Effector memory CD4-positive, alpha-beta T cell (primary cell): ENCODE measurements around the gene DCDC2.
A peak's percentile ranks its signal among the peaks of the same experiment; 100 is the strongest.
"Not testable (repeated sequence)": the region's sequence is repeated elsewhere in the genome, so short reads cannot be mapped to it uniquely, and the experiment has no call there.

ENCODE experiments used
- DNase-seq, 3 donors: peaks; one replicate each; pipeline ENCODE4 v3.0.0-alpha.2; 2020
- H3K27ac ChIP-seq: 2 replicates; pipeline ENCODE4 v1.7.0; 2013; ENCODE audit warnings: mild to moderate bottlenecking, low read length, moderate library complexity; ENCODE audit not compliant: insufficient read depth, poor library complexity, severe bottlenecking
- H3K27me3 ChIP-seq: replicated peaks from 2 replicates; pipeline ENCODE4 v1.7.0; 2013; ENCODE audit warnings: mild to moderate bottlenecking, low read length; ENCODE audit not compliant: insufficient read depth, control insufficient read depth, poor library complexity, severe bottlenecking
- H3K36me3 ChIP-seq: 2 replicates; pipeline ENCODE4 v1.7.0; 2013; ENCODE audit warnings: mild to moderate bottlenecking, low read length, moderate library complexity; ENCODE audit not compliant: control insufficient read depth, insufficient read depth
- H3K4me1 ChIP-seq: 2 replicates; pipeline ENCODE4 v1.7.0; 2013; ENCODE audit warnings: low read length, mild to moderate bottlenecking; ENCODE audit not compliant: control insufficient read depth, insufficient read depth, poor library complexity, severe bottlenecking
- H3K4me3 ChIP-seq: 2 replicates; pipeline ENCODE4 v1.7.0; 2013; ENCODE audit warnings: low read length, low read depth, mild to moderate bottlenecking; ENCODE audit not compliant: insufficient read depth, poor library complexity, severe bottlenecking
- H3K9me3 ChIP-seq: 2 replicates; pipeline ENCODE4 v1.7.0; 2013; ENCODE audit warnings: mild to moderate bottlenecking, low read length, moderate library complexity; ENCODE audit not compliant: control insufficient read depth
- total RNA-seq, 3 donors: gene quantifications; one replicate each; lab custom pipeline; 2026; lab: John Stamatoyannopoulos, UW

Gene DCDC2
- total RNA-seq: 0 reads per million in 3 donors

DNA sequence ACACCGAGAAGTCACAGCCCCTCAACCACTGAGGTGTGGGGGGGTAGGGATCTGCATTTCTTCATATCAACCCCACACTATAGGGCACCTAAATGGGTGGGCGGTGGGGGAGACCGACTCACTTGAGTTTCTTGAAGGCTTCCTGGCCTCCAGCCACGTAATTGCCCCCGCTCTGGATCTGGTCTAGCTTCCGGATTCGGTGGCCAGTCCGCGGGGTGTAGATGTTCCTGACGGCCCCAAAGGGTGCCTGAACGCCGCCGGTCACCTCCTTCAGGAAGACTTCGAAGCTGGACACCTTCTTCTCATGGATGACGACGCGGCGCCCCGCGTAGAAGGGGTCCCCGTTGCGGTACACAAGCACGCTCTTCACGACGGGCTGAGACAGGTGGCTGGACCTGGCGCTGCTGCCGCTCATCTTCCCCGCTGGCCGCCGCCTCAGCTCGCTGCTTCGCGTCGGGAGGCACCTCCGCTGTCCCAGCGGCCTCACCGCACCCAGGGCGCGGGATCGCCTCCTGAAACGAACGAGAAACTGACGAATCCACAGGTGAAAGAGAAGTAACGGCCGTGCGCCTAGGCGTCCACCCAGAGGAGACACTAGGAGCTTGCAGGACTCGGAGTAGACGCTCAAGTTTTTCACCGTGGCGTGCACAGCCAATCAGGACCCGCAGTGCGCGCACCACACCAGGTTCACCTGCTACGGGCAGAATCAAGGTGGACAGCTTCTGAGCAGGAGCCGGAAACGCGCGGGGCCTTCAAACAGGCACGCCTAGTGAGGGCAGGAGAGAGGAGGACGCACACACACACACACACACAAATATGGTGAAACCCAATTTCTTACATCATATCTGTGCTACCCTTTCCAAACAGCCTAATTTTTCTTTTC lies at the start of gene DCDC2:
DCDC2 (minus strand) TSS at position 724 of the 883 bp plus-strand sequence; CDS start at position 415, 309 bp downstream.
- Histone ChIP-seq H3K27ac (no peak within 1 kb of the TSS), H3K4me3 (peak within 1 kb of the TSS; percentile 51)
- peak in 2 of 3 donors; percentile 17 to 34 for DNase-seq

GRCh38 chr6:24405262-24405661 lies 47.4 kb upstream of the DCDC2 start:
- Histone ChIP-seq H3K36me3 (peaks cover 32% of the 10 kb centered on the region), H3K27ac (no peak overlapping the region), H3K4me3 (no peak overlapping the region), H3K9me3 (no peaks in the 10 kb centered on the region), H3K4me1 (no peaks in the 10 kb centered on the region), H3K27me3 (no peaks in the 10 kb centered on the region)
- DNase-seq: no peak

More for the DNA sequence above, at the start of gene DCDC2:
- Histone ChIP-seq H3K9me3 (no peaks in the 10 kb centered on the region), H3K27me3 (no peaks in the 10 kb centered on the region), H3K36me3 (no peaks in the 10 kb centered on the region), H3K4me1 (peaks cover 14% of the 10 kb centered on the region)

DNA sequence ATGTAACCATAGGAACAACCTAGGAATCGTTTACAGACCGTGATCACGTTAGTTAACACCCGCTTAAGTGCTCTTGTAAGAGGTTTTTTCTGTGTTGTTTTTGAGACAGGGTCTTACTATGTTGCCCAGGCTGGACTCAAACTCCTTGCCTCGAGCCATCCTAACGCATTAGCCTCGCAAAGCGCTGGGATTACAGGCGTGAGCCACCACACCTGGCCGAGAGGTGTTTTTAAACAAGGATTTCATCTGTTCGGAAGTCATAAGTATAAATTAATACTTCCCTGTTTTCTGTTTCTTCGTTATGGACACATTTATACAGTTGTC lies 45.6 kb upstream of the DCDC2 start:
- peaks cover 15% of the 10 kb centered on the region for H3K36me3 ChIP-seq
- no peaks in the 10 kb centered on the region for H3K27me3 ChIP-seq
- no peak overlapping the region for H3K27ac ChIP-seq
- DNase-seq: no peak
- no peaks in the 10 kb centered on the region for H3K9me3 ChIP-seq
- H3K4me1 ChIP-seq: no peaks in the 10 kb centered on the region
- peak overlapping the region; percentile 80 for H3K4me3 ChIP-seq

- Histone ChIP-seq H3K36me3 (peaks cover 12% of the 10 kb centered on the region), H3K9me3 (no peaks in the 10 kb centered on the region), H3K27ac (no peak within 1 kb of the TSS), H3K4me1 (no peaks in the 10 kb centered on the region), H3K27me3 (no peaks in the 10 kb centered on the region), H3K4me3 (peak within 1 kb of the TSS; percentile 80)
- DNase-seq: peak; percentile 37 to 67 (median 60)
Observed at GRCh38 chr6:24402697-24403500, 45.0 kb upstream of the DCDC2 start, which contains the start of gene MRS2. Gene MRS2, plus strand, starts transcription at chr6:24402936. Its CDS starts 111 bp downstream, at chr6:24403047.

- no peak overlapping the region for H3K4me3 ChIP-seq
- no peaks in the 10 kb centered on the region for H3K27me3 ChIP-seq
- DNase-seq: no peak
- no peaks in the 10 kb centered on the region for H3K4me1 ChIP-seq
- no peak overlapping the region for H3K27ac ChIP-seq
- H3K36me3 ChIP-seq: peaks cover 4% of the 10 kb centered on the region
- no peaks in the 10 kb centered on the region for H3K9me3 ChIP-seq
Observed at GRCh38 chr6:24401458-24401857, 43.6 kb upstream of the DCDC2 start.

DNA sequence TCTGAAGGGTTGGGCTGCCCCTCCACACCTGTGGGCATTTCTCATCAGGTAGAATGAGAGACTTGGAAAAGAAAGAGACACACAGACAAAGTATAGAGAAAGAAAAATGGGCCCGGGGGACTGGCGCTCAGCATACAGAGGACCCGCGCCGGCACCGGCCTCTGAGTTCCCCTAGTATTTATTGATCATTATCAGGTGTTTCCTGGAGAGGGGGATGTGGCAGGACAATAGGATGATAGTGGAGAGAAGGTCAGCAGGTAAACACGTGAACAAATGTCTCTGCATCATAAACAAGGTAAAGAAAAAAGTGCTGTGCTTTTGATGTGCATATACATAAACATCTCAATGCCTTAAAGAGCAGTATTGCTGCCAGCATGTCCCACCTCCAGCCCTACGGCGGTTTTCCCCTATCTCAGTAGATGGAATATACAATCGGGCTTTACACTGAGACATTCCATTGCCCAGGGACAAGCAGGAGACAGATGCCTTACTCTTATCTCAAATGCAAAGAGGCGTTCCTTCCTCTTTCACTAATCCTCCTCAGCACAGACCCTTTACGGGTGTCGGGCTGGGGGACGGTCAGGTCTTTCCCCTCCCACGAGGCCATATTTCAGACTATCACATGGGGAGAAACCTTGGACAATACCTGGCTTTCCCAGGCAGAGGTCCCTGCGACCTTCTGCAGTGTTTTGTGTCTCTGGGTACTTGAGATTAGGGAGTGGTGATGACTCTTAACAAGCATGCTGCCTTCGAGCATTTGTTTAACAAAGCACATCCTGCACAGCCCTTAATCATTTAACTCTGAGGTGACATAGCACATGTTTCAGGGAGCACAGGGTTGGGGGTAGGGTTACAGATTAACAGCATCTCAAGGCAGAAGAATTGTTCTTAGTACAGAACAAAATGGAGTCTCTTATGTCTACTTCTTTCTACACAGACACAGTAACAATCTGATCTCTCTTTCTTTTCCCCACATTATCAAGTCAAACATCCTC lies 42.5 kb upstream of the DCDC2 start:
- H3K4me3 ChIP-seq, DNase-seq, H3K27ac ChIP-seq, H3K4me1 ChIP-seq, H3K36me3 ChIP-seq, H3K27me3 ChIP-seq, H3K9me3 ChIP-seq: not testable (repeated sequence)

DNA sequence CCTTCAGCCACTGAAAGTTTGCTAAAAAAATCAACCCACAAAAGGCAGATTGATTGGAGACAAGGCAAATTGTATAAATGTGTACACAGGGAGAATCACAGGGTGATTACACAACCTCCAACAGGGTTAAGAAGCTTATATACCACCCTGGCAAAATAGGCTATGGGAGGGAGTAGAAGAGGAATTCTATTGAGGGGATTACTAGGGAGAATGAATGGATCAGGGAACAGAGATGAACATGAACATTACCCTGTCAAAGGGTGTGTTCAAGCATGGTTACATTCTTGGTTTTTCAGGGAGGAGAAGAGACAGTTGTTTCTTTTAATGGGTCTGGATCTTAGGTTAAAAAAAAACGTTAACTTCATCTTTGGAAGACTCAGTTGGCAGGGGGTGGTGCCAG lies 39.8 kb upstream of the DCDC2 start:
- Histone ChIP-seq H3K4me1 (no peaks in the 10 kb centered on the region), H3K27ac (no peak overlapping the region), H3K4me3 (no peak overlapping the region), H3K36me3 (no peaks in the 10 kb centered on the region), H3K27me3 (no peaks in the 10 kb centered on the region), H3K9me3 (no peaks in the 10 kb centered on the region)
- no peak for DNase-seq

DNA sequence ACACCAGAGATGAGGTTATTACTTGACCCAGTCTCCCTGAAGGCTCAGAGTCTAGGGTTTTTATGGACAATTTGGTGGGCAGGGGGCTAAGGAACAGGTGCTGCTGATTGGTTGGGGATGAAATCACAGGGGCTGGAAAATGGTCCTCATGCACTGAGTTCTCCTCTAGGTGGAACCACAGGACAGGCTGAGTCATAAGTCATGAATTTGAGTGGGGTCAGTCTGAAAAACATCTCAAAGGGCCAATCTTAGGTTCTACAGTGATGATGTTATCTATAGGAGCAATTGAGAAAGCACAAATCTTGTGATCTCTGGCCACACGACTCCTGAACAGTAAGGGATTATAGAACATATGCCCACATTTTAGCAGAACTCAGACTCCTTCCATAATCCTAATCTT lies 39.0 kb upstream of the DCDC2 start:
- Histone ChIP-seq H3K36me3 (no peaks in the 10 kb centered on the region), H3K4me1 (no peaks in the 10 kb centered on the region), H3K9me3 (no peaks in the 10 kb centered on the region), H3K27ac (no peak overlapping the region), H3K4me3 (no peak overlapping the region), H3K27me3 (no peaks in the 10 kb centered on the region)
- no peak for DNase-seq

GRCh38 chr6:24394780-24395437 lies 37.0 kb upstream of the DCDC2 start:
- no peak overlapping the region for H3K27ac ChIP-seq
- H3K9me3 ChIP-seq: no peaks in the 10 kb centered on the region
- H3K4me1 ChIP-seq: no peaks in the 10 kb centered on the region
- H3K4me3 ChIP-seq: no peak overlapping the region
- H3K36me3 ChIP-seq: no peaks in the 10 kb centered on the region
- H3K27me3 ChIP-seq: no peaks in the 10 kb centered on the region
- no peak for DNase-seq
